K562 (cell line): ENCODE measurements around the gene MRPL10.

ENCODE experiments used
- BCLAF1 ChIP-seq, 2 experiments: fragments of 450-650 bp in 1 of 2; IDR thresholded peaks; 2 replicates each; pipeline ENCODE4 v1.6.1; 2011 to 2017; ENCODE audit warnings: low read depth in 2 of 2, antibody characterized with exemption in 1 of 2, borderline replicate concordance in 1 of 2, low read length in 1 of 2, mild to moderate bottlenecking in 1 of 2, mixed read lengths in 1 of 2; ENCODE audit not compliant: control insufficient read depth in 1 of 2
- CHD1 ChIP-seq: fragments of 200-600 bp; sonication (generic); IDR thresholded peaks from one replicate; pipeline ENCODE4 v1.6.1; 2012; ENCODE audit warnings: mild to moderate bottlenecking, moderate library complexity, low read length, inconsistent platforms
- IFI16 ChIP-seq: fragments of 250-450 bp; sonication (Bioruptor Pico); IDR thresholded peaks from 2 replicates; pipeline ENCODE4 v2.1.2; 2022; ENCODE audit warnings: mild to moderate bottlenecking, inconsistent platforms
- L3MBTL2 ChIP-seq: fragments of 450-650 bp; IDR thresholded peaks from 2 replicates; pipeline ENCODE4 v1.6.1; 2016; ENCODE audit warnings: mild to moderate bottlenecking, moderate library complexity
- POLR2AphosphoS5 ChIP-seq: IDR thresholded peaks from 2 replicates; pipeline ENCODE4 v1.6.1; 2011; ENCODE audit warnings: mild to moderate bottlenecking, low read depth, low read length, moderate library complexity; ENCODE audit not compliant: control insufficient read depth, insufficient read depth
- SIX5 ChIP-seq, 2 experiments: IDR thresholded peaks; 2 replicates each; pipeline ENCODE4 v1.6.1; 2011; ENCODE audit warnings: low read length in 2 of 2, borderline replicate concordance in 1 of 2, low read depth in 1 of 2, mild to moderate bottlenecking in 1 of 2, moderate library complexity in 1 of 2; ENCODE audit not compliant: insufficient read depth in 1 of 2
- SMC3 ChIP-seq: conservative IDR thresholded peaks from 2 replicates; pipeline ENCODE4 v1.6.1; 2011; ENCODE audit warnings: low read depth, low read length, improper control_type of control experiment; ENCODE audit not compliant: insufficient read depth
- ZFX ChIP-seq: sonication (generic); formaldehyde crosslinking; IDR thresholded peaks from 2 replicates; pipeline ENCODE4 v1.8.0; 2022; ENCODE audit warnings: mild to moderate bottlenecking, missing genetic modification reagents, moderate library complexity
- TF ChIP-seq, protein P1 (sequence below), 3 experiments: IDR thresholded peaks in 2 of 3; conservative IDR thresholded peaks in 1 of 3; 2 replicates each; pipeline ENCODE4 v1.5.1; 2011 to 2012; ENCODE audit warnings: low read length in 3 of 3, mild to moderate bottlenecking in 3 of 3, control low read depth in 2 of 3, improper control_type of control experiment in 1 of 3, inconsistent platforms in 1 of 3, low read depth in 1 of 3, mixed read lengths in 1 of 3, moderate library complexity in 1 of 3; ENCODE audit not compliant: insufficient read depth in 2 of 3
- TF ChIP-seq, protein P2 (sequence below): fragments of 250-450 bp; sonication (Bioruptor Pico); IDR thresholded peaks from 2 replicates; pipeline ENCODE4 v1.8.0; 2021; ENCODE audit warnings: mild to moderate bottlenecking, moderate library complexity

GRCh38 chr17:47791025-47791424, 40.3 kb downstream of the MRPL10 start:
- TF ChIP-seq CHD1 (no peak), IFI16 (CRISPR knock-in tag) (no peak), POLR2AphosphoS5 (no peak), SIX5 (IDR thresholded peaks at IDR 0.05; ENCODE audit: borderline replicate concordance in 1 of 2, insufficient read depth in 1 of 2, low read depth in 1 of 2, low read length in 2 of 2) (no peak), SMC3 (no peak), BCLAF1 (IDR thresholded peaks at IDR 0.05; ENCODE audit: borderline replicate concordance in 1 of 2, control insufficient read depth in 1 of 2, low read depth in 2 of 2, low read length in 1 of 2) (no peak), ZFX (CRISPR knock-in tag) (no peak), L3MBTL2 (no peak)
- TF ChIP-seq, protein P1, sequence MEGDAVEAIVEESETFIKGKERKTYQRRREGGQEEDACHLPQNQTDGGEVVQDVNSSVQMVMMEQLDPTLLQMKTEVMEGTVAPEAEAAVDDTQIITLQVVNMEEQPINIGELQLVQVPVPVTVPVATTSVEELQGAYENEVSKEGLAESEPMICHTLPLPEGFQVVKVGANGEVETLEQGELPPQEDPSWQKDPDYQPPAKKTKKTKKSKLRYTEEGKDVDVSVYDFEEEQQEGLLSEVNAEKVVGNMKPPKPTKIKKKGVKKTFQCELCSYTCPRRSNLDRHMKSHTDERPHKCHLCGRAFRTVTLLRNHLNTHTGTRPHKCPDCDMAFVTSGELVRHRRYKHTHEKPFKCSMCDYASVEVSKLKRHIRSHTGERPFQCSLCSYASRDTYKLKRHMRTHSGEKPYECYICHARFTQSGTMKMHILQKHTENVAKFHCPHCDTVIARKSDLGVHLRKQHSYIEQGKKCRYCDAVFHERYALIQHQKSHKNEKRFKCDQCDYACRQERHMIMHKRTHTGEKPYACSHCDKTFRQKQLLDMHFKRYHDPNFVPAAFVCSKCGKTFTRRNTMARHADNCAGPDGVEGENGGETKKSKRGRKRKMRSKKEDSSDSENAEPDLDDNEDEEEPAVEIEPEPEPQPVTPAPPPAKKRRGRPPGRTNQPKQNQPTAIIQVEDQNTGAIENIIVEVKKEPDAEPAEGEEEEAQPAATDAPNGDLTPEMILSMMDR (IDR thresholded peaks at IDR 0.05 in 2 of 3, conservative IDR thresholded peaks at IDR 0.05 in 1 of 3; ENCODE audit: insufficient read depth in 2 of 3, low read depth in 1 of 3, low read length in 3 of 3), result no peak
- TF ChIP-seq, protein P2, sequence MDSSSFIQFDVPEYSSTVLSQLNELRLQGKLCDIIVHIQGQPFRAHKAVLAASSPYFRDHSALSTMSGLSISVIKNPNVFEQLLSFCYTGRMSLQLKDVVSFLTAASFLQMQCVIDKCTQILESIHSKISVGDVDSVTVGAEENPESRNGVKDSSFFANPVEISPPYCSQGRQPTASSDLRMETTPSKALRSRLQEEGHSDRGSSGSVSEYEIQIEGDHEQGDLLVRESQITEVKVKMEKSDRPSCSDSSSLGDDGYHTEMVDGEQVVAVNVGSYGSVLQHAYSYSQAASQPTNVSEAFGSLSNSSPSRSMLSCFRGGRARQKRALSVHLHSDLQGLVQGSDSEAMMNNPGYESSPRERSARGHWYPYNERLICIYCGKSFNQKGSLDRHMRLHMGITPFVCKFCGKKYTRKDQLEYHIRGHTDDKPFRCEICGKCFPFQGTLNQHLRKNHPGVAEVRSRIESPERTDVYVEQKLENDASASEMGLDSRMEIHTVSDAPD (CRISPR knock-in tag), result no peak
